Stromal cell of bone marrow (primary cell): ENCODE measurements around the gene GGN.
"Not testable (repeated sequence)": the region's sequence is repeated elsewhere in the genome, so short reads cannot be mapped to it uniquely, and the experiment has no call there.

Experiments used
- DNase-seq: peaks from one replicate; pipeline ENCODE4 v3.0.0-alpha.2; 2012; ENCODE audit warnings: low read depth

GGN gene

GRCh38 chr19:38387550-38388348, at the start of gene GGN:
Gene GGN (minus strand): TSS chr19:38388034. CDS start chr19:38387261, 773 bp downstream.
- DNase-seq: peak; percentile 87

- no peak for DNase-seq
Measured at GRCh38 chr19:38437295-38437694, 49.5 kb upstream of the GGN start.

- DNase-seq: no peak
Measured at GRCh38 chr19:38434549-38435051, 46.8 kb upstream of the GGN start.

GRCh38 chr19:38433268-38433733, 45.5 kb upstream of the GGN start, which contains the start of gene RYR1:
Gene RYR1 (plus strand): TSS chr19:38433691. CDS start chr19:38433830, 139 bp downstream.
- DNase-seq: no peak

GRCh38 chr19:38430931-38431330, 43.1 kb upstream of the GGN start:
- DNase-seq: no peak

- DNase-seq: no peak
Measured at GRCh38 chr19:38429811-38430156, 42.0 kb upstream of the GGN start.

GRCh38 chr19:38429055-38429810, 41.4 kb upstream of the GGN start:
- no peak for DNase-seq

- not testable (repeated sequence) for DNase-seq
Measured at GRCh38 chr19:38427035-38427677, 39.3 kb upstream of the GGN start.

- DNase-seq: no peak
Measured at GRCh38 chr19:38425810-38426466, 38.1 kb upstream of the GGN start, which contains the start of gene RASGRP4. Gene RASGRP4 (minus strand): TSS chr19:38426219. CDS start chr19:38426091, 128 bp downstream.

GRCh38 chr19:38425222-38425809, 37.5 kb upstream of the GGN start:
- no peak for DNase-seq

- DNase-seq: no peak
Measured at GRCh38 chr19:38424272-38424671, 36.4 kb upstream of the GGN start.

- DNase-seq: no peak
Measured at GRCh38 chr19:38422438-38422837, 34.6 kb upstream of the GGN start.

GRCh38 chr19:38421856-38422255, 34.0 kb upstream of the GGN start:
- no peak for DNase-seq

GRCh38 chr19:38420935-38421334, 33.1 kb upstream of the GGN start:
- no peak for DNase-seq

- no peak for DNase-seq
Measured at GRCh38 chr19:38417544-38418506, 30.0 kb upstream of the GGN start.

- no peak for DNase-seq
Measured at GRCh38 chr19:38417146-38417543, 29.3 kb upstream of the GGN start.

- DNase-seq: no peak
Measured at GRCh38 chr19:38413416-38413815, 25.6 kb upstream of the GGN start.

GRCh38 chr19:38412961-38413360, 25.1 kb upstream of the GGN start:
- DNase-seq: no peak

- no peak for DNase-seq
Measured at GRCh38 chr19:38412491-38412890, 24.7 kb upstream of the GGN start.

- DNase-seq: not testable (repeated sequence)
Measured at GRCh38 chr19:38411898-38412297, 24.1 kb upstream of the GGN start.
